ENCODE results near the gene HIVEP3.
A peak's percentile ranks its signal among the peaks of the same experiment; 100 is the strongest.

Gene HIVEP3

GRCh38 chr1:41741244-41741643 is 177.5 kb downstream of the HIVEP3 start:
- no peaks in the 10 kb centered on the region for H3K9me3 ChIP-seq (ENCODE audit: low read depth, low read length)
- no peak overlapping the region for H3K9ac ChIP-seq (ENCODE audit: insufficient read length)
- no peak overlapping the region for H3K27ac ChIP-seq
- no peak overlapping the region for H3K4me3 ChIP-seq
- no peaks in the 10 kb centered on the region for H3K36me3 ChIP-seq (ENCODE audit: insufficient read depth, low read length)
- TF ChIP-seq POLR2AphosphoS5 (IDR thresholded peaks at IDR 0.05; ENCODE audit: borderline replicate concordance, low read depth, low read length) (no peak), FOXP2 (optimal IDR thresholded peaks at IDR 0.05; ENCODE audit: control extremely low read depth, extremely low read length, insufficient read depth) (no peak), EZH2 (IDR thresholded peaks at IDR 0.05) (no peak)
- no peak for DNase-seq (ENCODE audit: low read depth, low spot score)

- no peaks in the 10 kb centered on the region for H3K36me3 ChIP-seq (ENCODE audit: insufficient read depth, low read length)
- TF ChIP-seq POLR2AphosphoS5 (IDR thresholded peaks at IDR 0.05; ENCODE audit: borderline replicate concordance, low read depth, low read length) = no peak
- no peak for TF ChIP-seq EZH2 (IDR thresholded peaks at IDR 0.05)
- TF ChIP-seq FOXP2 (optimal IDR thresholded peaks at IDR 0.05; ENCODE audit: control extremely low read depth, extremely low read length, insufficient read depth) = no peak
- H3K27ac ChIP-seq = no peak overlapping the region
- no peak for DNase-seq (ENCODE audit: low read depth, low spot score)
- no peak overlapping the region for H3K4me3 ChIP-seq
- no peaks in the 10 kb centered on the region for H3K9me3 ChIP-seq (ENCODE audit: low read depth, low read length)
- no peak overlapping the region for H3K9ac ChIP-seq (ENCODE audit: insufficient read length)
Observed at GRCh38 chr1:41740630-41741239, 178.0 kb downstream of the HIVEP3 start.

- no peak overlapping the region for H3K27ac ChIP-seq
- no peak overlapping the region for H3K4me3 ChIP-seq
- no peak overlapping the region for H3K9ac ChIP-seq (ENCODE audit: insufficient read length)
- no peak for DNase-seq (ENCODE audit: low read depth, low spot score)
- TF ChIP-seq POLR2AphosphoS5 (IDR thresholded peaks at IDR 0.05; ENCODE audit: borderline replicate concordance, low read depth, low read length) = no peak
- TF ChIP-seq EZH2 (IDR thresholded peaks at IDR 0.05) = no peak
- TF ChIP-seq FOXP2 (optimal IDR thresholded peaks at IDR 0.05; ENCODE audit: control extremely low read depth, extremely low read length, insufficient read depth) = no peak
- no peaks in the 10 kb centered on the region for H3K36me3 ChIP-seq (ENCODE audit: insufficient read depth, low read length)
- no peaks in the 10 kb centered on the region for H3K9me3 ChIP-seq (ENCODE audit: low read depth, low read length)
Observed at GRCh38 chr1:41740058-41740457, 178.7 kb downstream of the HIVEP3 start.

GRCh38 chr1:41739061-41739955 is 179.4 kb downstream of the HIVEP3 start:
- no peak overlapping the region for H3K9ac ChIP-seq (ENCODE audit: insufficient read length)
- H3K4me3 ChIP-seq = no peak overlapping the region
- no peaks in the 10 kb centered on the region for H3K36me3 ChIP-seq (ENCODE audit: insufficient read depth, low read length)
- no peaks in the 10 kb centered on the region for H3K9me3 ChIP-seq (ENCODE audit: low read depth, low read length)
- 0 out of 2 replicates have a peak, but pooled peaks have one; percentile 49 for TF ChIP-seq POLR2AphosphoS5 (IDR thresholded peaks at IDR 0.05; ENCODE audit: borderline replicate concordance, low read depth, low read length)
- no peak for TF ChIP-seq FOXP2 (optimal IDR thresholded peaks at IDR 0.05; ENCODE audit: control extremely low read depth, extremely low read length, insufficient read depth)
- no peak overlapping the region for H3K27ac ChIP-seq
- DNase-seq (ENCODE audit: low read depth, low spot score) = peak; percentile 5

- no peaks in the 10 kb centered on the region for H3K9me3 ChIP-seq (ENCODE audit: low read depth, low read length)
- H3K36me3 ChIP-seq (ENCODE audit: insufficient read depth, low read length) = no peaks in the 10 kb centered on the region
- H3K4me3 ChIP-seq = no peak overlapping the region
- H3K27ac ChIP-seq = no peak overlapping the region
- no peak for TF ChIP-seq EZH2 (IDR thresholded peaks at IDR 0.05)
- TF ChIP-seq FOXP2 (optimal IDR thresholded peaks at IDR 0.05; ENCODE audit: control extremely low read depth, extremely low read length, insufficient read depth) = no peak
- no peak for TF ChIP-seq POLR2AphosphoS5 (IDR thresholded peaks at IDR 0.05; ENCODE audit: borderline replicate concordance, low read depth, low read length)
- no peak for DNase-seq (ENCODE audit: low read depth, low spot score)
- no peak overlapping the region for H3K9ac ChIP-seq (ENCODE audit: insufficient read length)
Observed at GRCh38 chr1:41738475-41738874, 180.2 kb downstream of the HIVEP3 start.

- H3K4me3 ChIP-seq = no peak overlapping the region
- H3K9ac ChIP-seq (ENCODE audit: insufficient read length) = no peak overlapping the region
- no peaks in the 10 kb centered on the region for H3K9me3 ChIP-seq (ENCODE audit: low read depth, low read length)
- TF ChIP-seq FOXP2 (optimal IDR thresholded peaks at IDR 0.05; ENCODE audit: control extremely low read depth, extremely low read length, insufficient read depth) = no peak
- no peak for TF ChIP-seq EZH2 (IDR thresholded peaks at IDR 0.05)
- no peak for TF ChIP-seq POLR2AphosphoS5 (IDR thresholded peaks at IDR 0.05; ENCODE audit: borderline replicate concordance, low read depth, low read length)
- no peaks in the 10 kb centered on the region for H3K36me3 ChIP-seq (ENCODE audit: insufficient read depth, low read length)
- no peak overlapping the region for H3K27ac ChIP-seq
- no peak for DNase-seq (ENCODE audit: low read depth, low spot score)
Observed at GRCh38 chr1:41738006-41738405, 180.7 kb downstream of the HIVEP3 start.

- Histone ChIP-seq H3K9me3 (ENCODE audit: low read depth, low read length) (no peaks in the 10 kb centered on the region), H3K27ac (no peak overlapping the region), H3K36me3 (ENCODE audit: insufficient read depth, low read length) (no peaks in the 10 kb centered on the region), H3K4me3 (no peak overlapping the region), H3K9ac (ENCODE audit: insufficient read length) (no peak overlapping the region)
- TF ChIP-seq EZH2 (IDR thresholded peaks at IDR 0.05) (no peak), POLR2AphosphoS5 (IDR thresholded peaks at IDR 0.05; ENCODE audit: borderline replicate concordance, low read depth, low read length) (no peak), FOXP2 (optimal IDR thresholded peaks at IDR 0.05; ENCODE audit: control extremely low read depth, extremely low read length, insufficient read depth) (no peak)
- no peak for DNase-seq (ENCODE audit: low read depth, low spot score)
Observed at GRCh38 chr1:41735631-41736260, 183.0 kb downstream of the HIVEP3 start.

- Histone ChIP-seq H3K9ac (ENCODE audit: insufficient read length) (no peak overlapping the region), H3K9me3 (ENCODE audit: low read depth, low read length) (no peaks in the 10 kb centered on the region), H3K27ac (no peak overlapping the region), H3K36me3 (ENCODE audit: insufficient read depth, low read length) (no peaks in the 10 kb centered on the region), H3K4me3 (no peak overlapping the region)
- no peak for DNase-seq (ENCODE audit: low read depth, low spot score)
- TF ChIP-seq POLR2AphosphoS5 (IDR thresholded peaks at IDR 0.05; ENCODE audit: borderline replicate concordance, low read depth, low read length) (no peak), EZH2 (IDR thresholded peaks at IDR 0.05) (no peak), FOXP2 (optimal IDR thresholded peaks at IDR 0.05; ENCODE audit: control extremely low read depth, extremely low read length, insufficient read depth) (no peak)
Observed at GRCh38 chr1:41735139-41735538, 183.6 kb downstream of the HIVEP3 start.
